Inflammatory macrophage treated with lipopolysaccharide for 4 hours (primary cell): ENCODE measurements around the gene KAT14.
"Not testable (repeated sequence)": the region's sequence is repeated elsewhere in the genome, so short reads cannot be mapped to it uniquely, and the experiment has no call there.

ENCODE experiments used
- DNase-seq: peaks from one replicate; pipeline ENCODE4 v3.0.0-alpha.2; 2020

KAT14 gene

DNA sequence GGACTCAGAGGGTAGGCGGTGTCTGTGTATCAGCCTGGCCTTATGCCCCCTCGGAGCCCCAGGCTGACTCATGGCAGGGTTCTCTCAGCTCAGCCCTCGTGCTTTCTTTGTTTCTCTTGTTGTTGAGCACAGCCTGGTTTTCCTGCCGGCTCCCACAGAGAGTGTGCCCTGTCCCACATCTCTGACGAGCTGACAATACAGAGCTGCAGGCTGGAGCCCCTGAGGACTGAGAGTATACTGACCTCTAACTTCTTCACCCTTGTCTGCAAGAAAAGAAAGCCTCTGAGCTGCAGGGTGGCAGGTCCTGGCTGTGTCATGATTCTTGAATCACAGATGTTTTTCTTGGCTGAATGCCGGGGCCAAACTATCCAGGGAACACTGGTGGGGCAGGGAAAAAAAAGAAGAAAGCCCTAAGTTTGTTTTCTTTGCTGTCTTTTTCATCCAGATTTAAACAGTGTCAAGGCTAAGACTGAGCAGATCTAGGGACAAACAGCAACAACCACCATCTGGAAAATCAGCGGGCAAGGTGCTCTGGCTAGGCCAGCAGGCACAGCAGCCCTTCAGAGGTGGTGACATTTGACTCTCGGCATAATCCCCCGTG, 87.4 kb downstream of the KAT14 start:
- DNase-seq = no peak

DNA sequence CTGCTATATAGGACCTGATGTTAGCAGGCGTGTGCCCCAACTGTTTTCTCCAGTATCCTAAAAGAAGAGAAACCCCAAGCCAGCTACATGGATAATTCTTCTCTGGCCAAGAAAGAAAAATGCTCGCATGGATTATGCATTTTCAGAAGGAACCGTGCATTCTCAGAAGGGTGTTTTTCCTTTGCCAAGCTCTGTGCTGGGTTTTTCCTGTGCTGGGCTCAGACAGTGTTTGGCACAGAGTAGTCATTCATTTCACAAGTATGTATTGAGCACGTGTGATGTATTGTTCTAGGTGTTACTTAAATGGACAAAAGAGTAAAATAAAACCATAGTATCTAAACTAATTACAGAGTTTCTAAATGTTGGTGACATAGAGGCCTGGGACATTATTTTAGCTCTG, 88.0 kb downstream of the KAT14 start:
- DNase-seq = no peak

DNA sequence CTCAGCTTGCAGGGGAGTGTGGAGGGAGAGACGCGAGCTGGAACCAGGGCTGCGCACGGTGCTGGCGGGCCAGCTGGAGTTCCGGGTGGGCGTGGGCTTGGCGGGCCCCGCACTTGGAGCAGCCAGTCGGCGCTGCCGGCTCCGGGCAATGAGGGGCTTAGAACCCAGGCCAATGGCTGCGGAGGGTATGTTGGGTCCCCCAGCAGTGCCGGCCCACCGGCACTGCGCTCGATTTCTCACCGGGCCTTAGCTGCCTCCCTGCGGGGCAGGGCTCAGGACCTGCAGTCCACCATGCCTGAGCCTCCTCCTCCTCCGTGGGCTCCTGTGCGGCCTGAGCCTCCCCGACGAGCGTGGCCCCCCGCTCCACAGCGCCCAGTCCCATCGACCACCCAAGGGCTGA, 89.1 kb downstream of the KAT14 start:
- DNase-seq = not testable (repeated sequence)

DNA sequence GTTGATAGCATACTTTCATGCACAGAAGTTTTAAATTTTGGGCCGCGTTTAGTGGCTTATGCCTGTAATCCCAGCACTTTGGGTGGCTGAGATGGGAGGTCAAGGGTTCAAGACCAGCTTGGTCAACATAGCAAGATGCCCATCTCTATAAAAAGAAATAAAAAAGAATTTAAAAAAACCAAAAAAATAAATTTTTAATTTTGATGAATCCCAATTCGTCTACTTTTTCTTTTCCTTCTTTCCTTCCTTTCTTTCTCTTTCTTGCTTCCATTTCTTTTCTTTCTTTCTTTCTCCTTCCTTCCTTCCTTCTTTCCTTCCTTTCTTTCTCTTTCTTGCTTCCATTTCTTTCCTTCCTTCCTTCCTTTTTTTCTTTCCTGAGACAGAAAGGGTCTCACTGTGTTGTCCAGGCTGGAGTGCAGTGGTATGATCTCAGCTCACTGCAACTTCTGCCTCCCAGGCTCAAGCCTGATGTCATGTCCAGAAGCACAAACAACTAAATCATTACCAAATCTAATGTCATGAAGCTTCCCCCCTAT, 95.8 kb downstream of the KAT14 start:
- no peak for DNase-seq
